ENCODE results near the gene RPS18. TPM values are rescaled to one million over a fixed set of nuclear protein-coding genes. Genes with fewer than 3 reads are reported as not detected.

Gene RPS18
- total and polyA plus RNA-seq, 10 of the 15 experiments (the other 5 are each of a cell fraction or from before 2014, with no cell fraction given) = 4,228 to 20,828 (median 7,406) TPM

- no peak for TF ChIP-seq MEF2A (IDR thresholded peaks at IDR 0.05; ENCODE audit: insufficient read depth, low read depth, low read length)
- TF ChIP-seq STAT3 (IDR thresholded peaks at IDR 0.05; ENCODE audit: low read depth, low read length) = no peak
- no peak for TF ChIP-seq ZNF687 (IDR thresholded peaks at IDR 0.05)
- peak; percentile 82 for TF ChIP-seq ZNF384 (IDR thresholded peaks at IDR 0.05; ENCODE audit: borderline replicate concordance, low read depth, low read length)
- TF ChIP-seq BHLHE40 (IDR thresholded peaks at IDR 0.05; ENCODE audit: borderline replicate concordance in 1 of 2, low read depth in 2 of 2, low read length in 1 of 2) = peak; percentile 9 to 41; a peak in 1 of 4 replicates
- TF ChIP-seq SIN3A (IDR thresholded peaks at IDR 0.05; ENCODE audit: low read depth, low read length) = peak; percentile 56; the same call in 1 of the 2 replicates
- TF ChIP-seq HSF1 (IDR thresholded peaks at IDR 0.05; ENCODE audit: low read depth, low read length) = no peak
- TF ChIP-seq NKRF (conservative IDR thresholded peaks at IDR 0.05) = peak; percentile 79
- no peak for TF ChIP-seq RELA (IDR thresholded peaks at IDR 0.05; ENCODE audit: borderline replicate concordance, partially characterized antibody)
- no peak for TF ChIP-seq NRF1 (conservative IDR thresholded peaks at IDR 0.05; ENCODE audit: low read depth, low read length)
- peak; percentile 85 for TF ChIP-seq RAD51 (IDR thresholded peaks at IDR 0.05)
- TF ChIP-seq SUZ12 (IDR thresholded peaks at IDR 0.05; ENCODE audit: unreplicated experiment) = no peak
- TF ChIP-seq BACH1 (IDR thresholded peaks at IDR 0.05; ENCODE audit: borderline replicate concordance) = 0 out of 2 replicates have a peak, but pooled peaks have one; percentile 33
- peak; percentile 31; the same call in 1 of the 2 replicates for TF ChIP-seq RUNX3 (IDR thresholded peaks at IDR 0.05; ENCODE audit: low read length)
- no peak for TF ChIP-seq STAT1 (conservative IDR thresholded peaks at IDR 0.05)
- peak; percentile 16 to 68; a peak in 2 of 3 replicates for TF ChIP-seq EGR1 (IDR thresholded peaks at IDR 0.05; ENCODE audit: borderline replicate concordance in 1 of 2, low read depth in 2 of 2, low read length in 2 of 2)
- TF ChIP-seq USF1 (IDR thresholded peaks at IDR 0.05; ENCODE audit: borderline replicate concordance, extremely low read length, insufficient read depth, low read depth, low read length) = peak; percentile 32
- no peak for TF ChIP-seq ZNF274 (IDR thresholded peaks at IDR 0.05; ENCODE audit: insufficient read depth, insufficient read length)
- no peak for TF ChIP-seq FOXK2 (IDR thresholded peaks at IDR 0.05)
- TF ChIP-seq PKNOX1 (IDR thresholded peaks at IDR 0.05) = peak; percentile 78
Observed at GRCh38 chr6:33312361-33313104, 40.7 kb downstream of the RPS18 start (continued).
